ENCODE measurements around the gene ZNF816.
"Not testable (repeated sequence)": the region's sequence is repeated elsewhere in the genome, so short reads cannot be mapped to it uniquely, and the experiment has no call there.

The ZNF816 gene

DNA sequence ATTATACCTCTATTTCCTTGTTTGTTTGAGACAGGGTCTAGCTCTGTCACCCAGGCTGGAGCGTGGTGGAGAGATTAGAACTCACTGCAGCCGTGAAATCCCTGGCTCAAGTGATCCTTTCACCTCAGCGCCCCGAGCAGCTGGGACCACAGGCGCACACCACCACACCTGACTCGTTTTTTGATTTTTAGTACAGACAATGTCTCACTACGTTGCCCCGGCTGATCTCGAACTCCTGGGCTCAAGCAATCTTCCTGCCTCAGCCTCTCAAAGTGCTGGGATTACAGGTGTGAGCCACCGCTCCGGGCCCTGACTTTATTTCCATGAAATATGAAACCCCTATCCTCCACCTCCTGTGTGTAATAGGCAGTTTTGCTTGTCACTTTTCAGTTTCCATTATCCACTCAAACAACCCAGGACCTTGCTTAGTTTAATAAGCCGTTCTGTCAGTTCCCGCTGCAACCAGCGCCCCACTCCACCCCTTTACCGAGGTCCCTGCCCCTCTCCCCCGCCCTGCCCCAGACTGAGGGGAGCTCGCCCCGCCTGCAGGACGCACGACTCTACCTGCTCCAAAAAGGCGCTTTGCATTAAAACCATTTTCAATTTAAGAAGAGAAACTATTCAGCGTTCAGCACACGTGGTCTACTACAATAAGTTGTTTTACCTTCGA lies 16.9 kb downstream of the ZNF816 start:
- TF ChIP-seq ZNF274 (IDR thresholded peaks at IDR 0.05; ENCODE audit: low read depth, low read length) = no peak
- no peak overlapping the region for H3K4me3 ChIP-seq (ENCODE audit: low read length)

DNA sequence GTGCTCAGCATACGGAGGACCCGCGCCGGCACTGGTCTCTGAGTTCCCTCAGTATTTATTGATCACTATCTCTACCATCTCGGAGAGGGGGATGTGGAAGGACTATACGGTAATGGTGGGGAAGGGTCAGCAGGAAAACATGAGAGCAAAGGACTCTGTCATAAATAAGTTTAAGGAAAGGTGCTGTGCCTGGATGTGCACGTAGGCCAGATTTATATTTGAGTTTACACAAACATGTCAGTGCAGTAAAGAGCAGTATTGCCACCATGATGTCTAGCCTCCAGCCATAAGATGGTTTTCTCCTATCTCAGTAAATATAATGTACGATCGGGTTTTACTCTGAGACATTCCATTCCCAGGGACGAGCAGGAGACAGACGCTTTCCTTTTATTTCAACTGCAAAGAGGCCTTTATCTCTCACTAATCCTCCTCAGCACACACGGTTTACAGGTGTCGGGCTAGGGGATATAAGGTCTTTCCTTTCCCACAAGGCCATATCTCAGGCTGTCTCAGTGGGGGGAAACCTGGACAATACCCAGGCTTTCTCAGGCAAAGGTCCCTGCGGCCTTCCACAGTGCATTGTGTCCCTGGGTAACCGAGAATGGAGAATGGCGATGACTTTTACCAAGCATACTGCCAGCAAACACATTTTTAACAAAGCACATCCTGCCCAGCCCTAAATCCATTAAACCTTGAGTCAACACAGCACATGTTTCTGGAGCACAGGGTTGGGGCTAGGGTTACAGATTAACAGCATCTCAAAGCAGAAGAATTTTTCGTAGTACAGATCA lies 17.8 kb downstream of the ZNF816 start:
- H3K4me3 ChIP-seq (ENCODE audit: low read length) = not testable (repeated sequence)

DNA sequence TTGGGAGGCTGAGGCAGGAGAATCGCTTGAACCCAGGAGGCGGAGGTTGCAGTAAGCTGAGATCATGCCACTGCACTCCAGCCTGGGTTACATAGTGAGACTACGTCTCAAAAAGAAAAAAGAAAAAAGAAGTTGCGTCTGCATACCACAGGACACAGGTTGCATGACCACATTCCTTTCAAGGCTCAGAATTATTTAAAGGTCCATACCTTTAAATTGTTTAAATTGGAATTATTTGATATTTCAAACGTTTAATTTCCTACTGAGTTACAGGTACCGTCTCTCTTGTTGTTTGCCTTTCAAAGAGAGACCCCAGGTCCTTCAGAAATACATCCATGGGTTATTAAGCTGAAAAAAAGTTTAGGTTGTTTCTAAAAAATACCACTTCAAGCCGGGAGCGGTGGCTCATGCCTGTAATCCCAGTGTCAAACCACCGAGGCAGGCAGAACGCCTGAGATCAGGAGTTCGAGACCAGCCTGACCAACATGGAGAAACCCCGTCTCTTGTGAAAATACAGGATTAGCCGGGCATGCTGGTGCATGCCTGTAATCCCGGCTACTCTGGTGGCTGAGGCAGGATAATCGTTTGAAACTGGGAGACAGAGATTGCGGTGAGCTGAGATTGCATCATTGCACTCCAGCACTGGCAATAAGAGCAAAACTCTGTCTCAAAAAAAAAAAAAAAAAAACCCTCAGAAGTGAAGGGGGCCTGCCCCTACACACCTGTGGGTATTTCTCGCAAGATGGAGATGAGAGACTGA lies 18.6 kb downstream of the ZNF816 start:
- no peak for TF ChIP-seq ZNF274 (IDR thresholded peaks at IDR 0.05; ENCODE audit: low read depth, low read length)
- no peak overlapping the region for H3K4me3 ChIP-seq (ENCODE audit: low read length)

DNA sequence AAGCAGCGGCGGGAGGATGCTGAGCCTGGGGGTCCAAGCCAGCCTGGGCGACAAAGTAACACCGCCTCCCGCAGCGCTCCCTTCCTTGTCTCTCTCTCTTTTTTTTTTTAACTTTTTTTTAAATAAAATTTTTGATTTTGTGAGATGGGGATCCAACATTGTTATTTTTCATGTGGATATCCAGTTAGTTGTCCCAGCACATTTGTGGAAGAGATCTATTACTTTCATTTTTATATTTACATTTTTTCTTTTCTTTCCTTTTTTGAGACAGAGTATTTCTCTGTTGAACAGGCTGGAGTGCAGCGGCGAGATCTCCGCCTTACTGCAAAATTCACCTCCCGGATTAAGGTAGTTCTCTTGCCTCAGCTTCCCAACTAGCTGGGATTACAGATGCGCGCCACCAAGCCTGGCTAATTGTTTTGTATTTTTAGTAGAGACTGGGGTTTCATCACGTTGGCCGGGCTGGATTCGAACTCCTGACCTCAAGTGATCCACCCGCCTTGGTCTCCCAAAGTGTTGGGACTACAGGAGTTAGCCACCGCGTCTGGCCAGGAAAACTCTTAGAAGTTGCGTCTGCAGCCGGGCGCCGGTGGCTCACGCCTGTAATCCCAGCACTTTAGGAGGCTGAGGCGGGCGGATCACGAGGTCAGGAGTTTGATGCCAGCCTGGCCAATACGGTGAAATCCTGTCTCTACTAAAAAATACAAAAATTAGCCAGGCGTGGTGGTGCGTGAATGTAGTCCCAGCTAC lies 19.4 kb downstream of the ZNF816 start:
- TF ChIP-seq ZNF274 (IDR thresholded peaks at IDR 0.05; ENCODE audit: low read depth, low read length) = no peak
- peak overlapping the region; percentile 71; the same call in 1 of the 2 replicates for H3K4me3 ChIP-seq (ENCODE audit: low read length)

DNA sequence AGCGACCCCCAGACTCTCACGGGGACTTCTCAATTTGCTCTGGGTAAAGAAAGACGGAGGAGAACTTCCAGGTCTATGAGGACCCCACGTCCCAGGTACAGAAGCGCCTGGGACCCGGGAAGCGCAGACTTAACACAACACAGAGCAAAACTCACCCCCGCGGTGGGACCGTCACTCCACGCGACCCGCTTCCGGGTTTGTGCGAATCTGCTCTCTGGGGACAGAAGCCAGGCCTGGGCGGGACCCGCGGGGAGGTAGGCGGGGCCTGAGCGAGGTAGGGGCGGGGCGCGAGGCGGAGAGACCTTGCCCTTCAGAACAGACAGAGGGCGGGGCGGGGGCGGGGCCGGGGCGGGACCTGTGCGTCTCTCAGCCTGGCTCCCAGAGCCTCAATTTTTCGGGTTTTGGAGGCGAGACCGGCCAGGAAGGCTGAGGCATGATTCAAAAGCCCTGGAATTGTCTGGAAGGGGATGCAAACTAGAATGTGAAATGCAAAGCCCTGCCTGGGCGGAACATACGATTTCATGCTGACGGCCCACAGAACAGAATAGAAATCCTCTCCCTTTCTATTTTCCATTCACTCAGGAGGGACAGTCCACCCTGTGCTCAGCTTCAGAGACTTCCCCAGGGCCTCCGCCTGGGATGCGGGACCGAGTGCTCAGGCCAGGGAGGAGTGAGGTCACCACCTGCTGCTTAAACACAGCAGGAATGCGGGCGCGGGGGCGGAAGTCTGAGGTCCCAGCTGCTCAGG lies 20.1 kb downstream of the ZNF816 start:
- TF ChIP-seq ZNF274 (IDR thresholded peaks at IDR 0.05; ENCODE audit: low read depth, low read length) = no peak
- H3K4me3 ChIP-seq (ENCODE audit: low read length) = peak overlapping the region; percentile 89

DNA sequence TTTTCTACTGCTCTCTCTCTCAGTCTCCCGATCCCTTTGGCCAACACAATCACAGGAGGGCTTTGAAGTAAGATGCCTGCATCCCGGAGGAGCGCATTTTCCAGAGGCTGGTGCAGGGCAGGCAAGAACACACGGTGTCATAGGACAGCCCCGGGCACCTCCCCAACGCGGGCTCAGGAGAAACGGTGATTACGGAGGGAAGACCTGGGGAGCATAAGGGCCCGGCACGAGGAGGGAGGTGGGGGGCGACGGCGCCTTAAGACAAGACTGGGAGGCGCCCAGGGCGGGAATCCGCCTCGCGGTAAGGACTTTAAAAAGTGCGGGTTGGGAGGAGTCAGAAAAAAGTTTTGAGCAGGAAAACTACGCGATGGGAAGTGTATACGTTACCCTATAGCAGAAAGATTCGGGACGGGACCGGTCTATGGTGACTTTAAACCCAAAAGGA lies 20.7 kb downstream of the ZNF816 start:
- H3K4me3 ChIP-seq (ENCODE audit: low read length) = peak overlapping the region; percentile 89
- no peak for TF ChIP-seq ZNF274 (IDR thresholded peaks at IDR 0.05; ENCODE audit: low read depth, low read length)

DNA sequence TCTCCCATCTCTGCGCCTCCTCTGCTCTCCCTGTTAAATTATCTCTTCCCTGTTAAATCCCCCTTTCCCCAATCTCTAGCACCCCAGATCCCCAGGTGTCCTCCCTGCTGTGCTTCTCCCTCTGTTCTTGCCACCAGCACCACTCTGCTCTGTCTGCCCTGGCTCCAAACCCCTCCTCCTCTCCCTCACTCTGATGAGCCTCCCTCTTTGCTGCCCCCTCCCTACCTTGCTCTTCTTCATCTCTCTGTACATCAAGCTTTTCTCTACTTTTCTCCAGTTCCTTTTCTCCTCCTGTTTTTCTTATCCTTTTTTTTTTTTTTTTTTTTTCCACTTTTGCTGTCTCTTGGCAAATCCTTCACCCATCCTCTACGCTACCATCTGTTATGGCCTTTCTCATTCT lies 21.2 kb downstream of the ZNF816 start:
- H3K4me3 ChIP-seq (ENCODE audit: low read length) = peak overlapping the region; percentile 89

DNA sequence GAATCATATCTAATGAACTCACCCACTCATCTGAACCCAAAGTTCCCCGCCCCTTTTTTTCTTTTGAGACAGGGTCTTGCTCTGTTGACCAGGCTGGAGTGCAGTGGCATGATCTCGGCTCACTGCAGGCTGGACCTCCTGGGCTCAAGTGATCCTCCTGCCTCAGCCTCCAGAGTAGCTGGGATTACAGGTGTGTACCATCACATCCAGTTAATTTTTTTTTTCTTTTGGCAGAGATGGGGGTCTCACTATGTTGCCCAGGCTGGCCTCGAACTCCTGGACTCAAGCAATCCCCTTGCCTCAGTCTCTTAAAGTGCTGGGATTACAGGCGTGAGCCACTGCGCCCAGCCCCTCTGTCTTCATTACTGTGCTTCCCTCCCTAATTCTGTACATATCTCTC lies 21.8 kb downstream of the ZNF816 start:
- not testable (repeated sequence) for H3K4me3 ChIP-seq (ENCODE audit: low read length)

DNA sequence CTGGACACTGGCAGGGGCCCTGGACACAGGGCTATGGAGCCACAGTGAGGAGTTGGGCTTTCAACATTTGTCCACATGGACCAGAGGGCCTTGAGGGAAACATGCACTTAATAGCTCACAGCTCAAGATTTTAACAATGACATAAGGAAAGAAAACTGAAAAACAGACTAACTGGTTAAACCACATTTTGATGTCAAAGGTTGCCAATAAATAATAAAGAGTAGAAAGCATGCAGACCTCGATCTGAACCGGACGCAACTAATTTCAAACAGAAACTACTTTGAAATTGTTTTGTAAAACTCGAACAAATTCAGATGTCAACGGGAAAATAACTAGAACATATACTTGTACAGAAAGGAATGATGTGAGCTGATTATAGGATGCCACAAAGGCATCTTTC lies 23.9 kb downstream of the ZNF816 start:
- TF ChIP-seq ZNF274 (IDR thresholded peaks at IDR 0.05; ENCODE audit: low read depth, low read length) = no peak
- H3K4me3 ChIP-seq (ENCODE audit: low read length) = no peak overlapping the region

DNA sequence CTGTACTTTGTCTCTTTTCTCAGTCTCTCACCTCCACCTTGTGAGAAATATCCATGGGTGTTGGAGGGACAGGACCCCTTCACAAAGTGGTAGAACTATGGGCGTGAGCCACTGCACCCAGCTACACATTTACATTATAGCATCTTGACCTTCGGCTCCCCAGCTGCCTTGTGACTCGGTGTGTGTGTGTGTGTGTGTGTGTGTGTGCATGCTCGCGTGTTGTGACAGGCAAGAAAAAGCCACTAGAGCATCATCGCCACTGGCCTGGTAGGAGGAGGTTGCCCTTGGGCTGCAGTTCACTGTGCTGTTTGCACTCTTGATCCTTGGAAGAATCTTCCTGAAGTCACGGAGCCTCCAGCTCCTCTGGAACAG lies 25.7 kb downstream of the ZNF816 start:
- TF ChIP-seq ZNF274 (IDR thresholded peaks at IDR 0.05; ENCODE audit: low read depth, low read length) = no peak
- no peak overlapping the region for H3K4me3 ChIP-seq (ENCODE audit: low read length)

DNA sequence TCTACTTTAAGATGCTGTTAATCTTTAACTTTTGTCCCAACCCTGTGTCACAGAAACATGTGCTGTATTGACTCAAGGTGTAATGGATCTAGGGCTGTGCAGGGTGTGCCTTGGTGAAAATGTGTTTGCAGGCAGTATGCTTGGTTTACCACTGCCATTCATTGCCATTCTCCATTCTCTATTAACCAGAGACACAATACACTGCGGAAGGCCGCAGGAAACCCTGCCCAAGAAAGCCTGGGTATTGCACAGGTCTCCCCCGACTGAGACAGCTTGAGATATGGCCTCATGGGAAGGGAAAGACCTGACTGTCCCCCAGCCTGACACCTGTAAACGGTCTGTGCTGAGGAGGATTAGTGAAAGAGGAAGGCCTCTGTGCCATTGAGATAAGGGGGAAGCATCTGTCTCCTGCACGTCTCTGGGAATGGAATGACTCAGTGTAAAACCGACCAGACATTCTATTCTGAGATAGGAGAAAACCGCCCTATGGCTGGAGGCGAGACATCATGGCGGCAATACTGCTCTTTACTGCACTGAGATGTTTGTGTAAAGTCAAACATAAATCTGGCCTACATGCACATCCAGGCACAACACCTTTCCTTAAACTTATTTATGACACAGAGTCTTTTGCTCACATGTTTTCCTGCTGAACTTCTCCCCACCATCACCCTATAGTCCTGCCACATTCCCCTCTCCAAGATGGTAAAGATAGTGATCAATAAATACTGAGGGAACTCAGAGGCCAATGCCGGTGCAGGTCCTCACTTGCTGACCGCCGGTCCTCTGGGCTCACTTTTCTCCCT lies 26.3 kb downstream of the ZNF816 start:
- TF ChIP-seq ZNF274 (IDR thresholded peaks at IDR 0.05; ENCODE audit: low read depth, low read length) = no peak
- no peak overlapping the region for H3K4me3 ChIP-seq (ENCODE audit: low read length)

DNA sequence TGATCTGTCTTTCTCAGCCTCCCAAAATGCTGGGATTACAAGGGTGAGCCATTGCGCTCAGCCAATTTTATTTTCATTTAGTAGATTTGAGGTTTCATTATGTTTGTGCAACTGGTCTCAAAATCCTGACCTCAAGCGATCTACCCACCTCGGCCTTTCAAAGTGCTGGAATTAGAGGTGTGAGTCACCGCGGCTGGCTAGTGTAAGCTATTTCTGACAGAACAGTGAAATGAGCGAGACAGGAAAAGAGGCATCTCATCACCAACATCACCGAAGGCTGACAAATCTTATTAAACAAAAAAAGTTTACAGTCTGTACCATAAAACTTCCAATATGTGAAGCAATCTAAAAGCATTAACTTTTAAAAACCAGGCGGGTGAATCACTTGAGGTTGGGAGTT lies 27.2 kb downstream of the ZNF816 start:
- no peak for TF ChIP-seq ZNF274 (IDR thresholded peaks at IDR 0.05; ENCODE audit: low read depth, low read length)
- no peak overlapping the region for H3K4me3 ChIP-seq (ENCODE audit: low read length)

DNA sequence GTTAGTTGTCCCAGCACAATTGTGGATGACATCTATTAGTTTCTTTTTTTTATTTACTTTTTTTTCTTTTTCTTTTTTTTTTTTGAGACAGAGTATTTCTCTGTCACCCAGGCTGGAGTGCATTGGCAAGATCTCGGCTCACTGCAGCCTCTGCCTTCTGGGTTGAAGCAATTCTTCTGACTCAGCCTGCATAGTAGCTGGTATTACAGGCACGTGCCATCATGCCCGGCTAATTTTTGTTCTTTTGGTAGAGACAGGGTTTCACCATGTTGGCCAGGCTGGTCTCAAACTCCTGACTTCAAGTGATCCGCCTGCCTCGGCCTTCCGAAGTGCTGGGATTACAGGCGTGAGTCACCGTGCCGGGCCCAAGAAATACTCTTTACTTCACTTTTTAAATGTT lies 38.0 kb downstream of the ZNF816 start:
- not testable (repeated sequence) for H3K4me3 ChIP-seq (ENCODE audit: low read length)
